ENCODE measurements around the gene FANCC.
"Not testable (repeated sequence)": the region's sequence is repeated elsewhere in the genome, so short reads cannot be mapped to it uniquely, and the experiment has no call there.

The FANCC gene

DNA sequence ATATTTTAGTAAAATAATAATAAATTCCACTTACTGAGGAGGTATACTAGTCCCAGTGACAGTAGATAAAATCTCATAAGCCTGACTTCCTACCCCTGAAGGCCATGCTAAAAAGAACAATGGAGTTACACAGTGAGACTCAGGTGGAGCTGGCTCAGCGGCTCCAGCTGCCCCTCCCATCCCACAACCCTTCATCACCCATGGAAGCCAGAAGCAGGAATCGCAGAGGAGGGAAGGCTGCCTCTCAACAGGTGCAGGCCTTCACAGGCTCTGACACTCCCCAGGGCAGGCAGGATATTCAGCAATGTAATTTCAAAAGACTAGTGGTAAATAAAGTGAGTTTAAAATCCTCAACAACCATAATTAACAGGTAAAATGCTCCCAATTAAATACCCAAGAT lies 67.5 kb downstream of the FANCC start:
- Histone ChIP-seq H3K9ac (ENCODE audit: low read length) (no peak overlapping the region), H3K4me1 (ENCODE audit: control insufficient read depth, low read depth, low read length) (peaks cover 3% of the 10 kb centered on the region), H3K27ac (ENCODE audit: low read length) (no peak overlapping the region), H3K36me3 (ENCODE audit: control insufficient read depth, low read depth, low read length) (peaks cover 3% of the 10 kb centered on the region), H3K27me3 (ENCODE audit: control insufficient read depth, insufficient read depth, low read length) (no peaks in the 10 kb centered on the region), H3K4me3 (ENCODE audit: low read length) (no peak overlapping the region), H3K9me3 (ENCODE audit: control insufficient read depth, low read depth, low read length) (no peaks in the 10 kb centered on the region)

DNA sequence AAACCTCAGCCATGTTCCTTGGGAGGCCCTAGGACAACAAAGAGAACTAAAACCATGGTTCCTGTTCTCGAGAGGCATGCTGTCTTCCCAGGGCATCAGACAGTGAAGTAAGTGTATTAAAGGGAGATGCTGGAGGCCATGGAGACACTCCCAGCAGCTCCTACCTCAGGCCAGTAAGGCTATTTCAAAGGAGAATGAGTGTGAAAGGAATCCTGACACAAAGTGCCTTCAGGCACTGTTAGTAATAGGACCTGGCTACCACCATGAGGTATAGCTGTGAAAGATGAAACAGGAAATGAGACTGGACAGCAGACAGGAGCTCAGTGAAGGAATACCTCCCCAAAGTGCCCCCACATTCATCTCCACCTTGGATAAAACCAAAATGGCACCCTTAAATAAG lies 71.0 kb downstream of the FANCC start:
- peaks cover 3% of the 10 kb centered on the region for H3K4me1 ChIP-seq (ENCODE audit: control insufficient read depth, low read depth, low read length)

DNA sequence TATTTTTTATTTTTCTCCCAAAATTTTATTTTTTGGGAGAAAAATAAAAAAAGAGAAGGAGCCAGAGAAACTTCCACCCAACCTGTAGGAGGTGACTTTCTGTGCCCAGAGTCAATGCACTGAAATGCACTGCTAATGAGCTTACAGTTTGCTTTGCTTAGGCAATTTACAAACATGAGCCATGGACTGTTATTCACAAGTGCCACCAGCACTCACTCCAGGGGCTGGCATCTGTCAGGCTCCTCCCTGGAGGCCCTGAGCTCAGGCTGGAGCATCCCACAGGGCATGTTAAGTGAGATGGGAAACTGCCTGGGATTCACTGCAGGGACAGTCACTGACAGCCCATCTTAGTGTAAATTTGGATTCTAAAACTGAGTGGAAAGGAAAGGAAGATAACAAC lies 74.9 kb downstream of the FANCC start:
- Histone ChIP-seq H3K27ac (ENCODE audit: low read length) (no peak overlapping the region), H3K9ac (ENCODE audit: low read length) (no peak overlapping the region), H3K36me3 (ENCODE audit: control insufficient read depth, low read depth, low read length) (peaks cover 5% of the 10 kb centered on the region), H3K27me3 (ENCODE audit: control insufficient read depth, insufficient read depth, low read length) (no peaks in the 10 kb centered on the region), H3K4me1 (ENCODE audit: control insufficient read depth, low read depth, low read length) (no peaks in the 10 kb centered on the region), H3K4me3 (ENCODE audit: low read length) (no peak overlapping the region), H3K9me3 (ENCODE audit: control insufficient read depth, low read depth, low read length) (no peaks in the 10 kb centered on the region)

More for the DNA sequence above, 71.0 kb downstream of the FANCC start:
- H3K36me3 ChIP-seq (ENCODE audit: control insufficient read depth, low read depth, low read length) = peaks cover 5% of the 10 kb centered on the region
- no peaks in the 10 kb centered on the region for H3K9me3 ChIP-seq (ENCODE audit: control insufficient read depth, low read depth, low read length)
- H3K27ac ChIP-seq (ENCODE audit: low read length) = no peak overlapping the region
- H3K9ac ChIP-seq (ENCODE audit: low read length) = no peak overlapping the region
- H3K27me3 ChIP-seq (ENCODE audit: control insufficient read depth, insufficient read depth, low read length) = no peaks in the 10 kb centered on the region
- H3K4me3 ChIP-seq (ENCODE audit: low read length) = no peak overlapping the region

DNA sequence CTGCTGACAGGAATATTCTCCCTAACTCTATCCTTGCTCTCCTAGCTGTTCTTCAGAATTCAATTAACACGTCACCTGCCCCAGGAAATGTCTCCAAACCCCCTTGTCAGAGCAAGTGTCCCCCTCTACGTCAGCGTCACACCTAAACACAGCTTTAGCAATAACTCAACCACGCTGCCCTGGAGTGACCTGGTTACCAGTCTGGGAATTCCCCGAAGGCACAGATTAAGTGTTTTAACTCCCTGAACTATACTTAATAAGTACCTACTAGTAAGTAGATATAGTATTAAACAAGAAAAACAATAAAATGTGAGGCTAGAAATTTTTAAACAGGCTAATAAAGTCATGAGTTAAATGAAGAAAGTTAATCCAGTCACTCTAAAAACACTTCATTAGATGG lies 78.4 kb downstream of the FANCC start:
- Histone ChIP-seq H3K4me1 (ENCODE audit: control insufficient read depth, low read depth, low read length) (no peaks in the 10 kb centered on the region), H3K9me3 (ENCODE audit: control insufficient read depth, low read depth, low read length) (no peaks in the 10 kb centered on the region), H3K27me3 (ENCODE audit: control insufficient read depth, insufficient read depth, low read length) (no peaks in the 10 kb centered on the region), H3K36me3 (ENCODE audit: control insufficient read depth, low read depth, low read length) (no peaks in the 10 kb centered on the region), H3K9ac (ENCODE audit: low read length) (no peak overlapping the region), H3K27ac (ENCODE audit: low read length) (no peak overlapping the region), H3K4me3 (ENCODE audit: low read length) (no peak overlapping the region)

DNA sequence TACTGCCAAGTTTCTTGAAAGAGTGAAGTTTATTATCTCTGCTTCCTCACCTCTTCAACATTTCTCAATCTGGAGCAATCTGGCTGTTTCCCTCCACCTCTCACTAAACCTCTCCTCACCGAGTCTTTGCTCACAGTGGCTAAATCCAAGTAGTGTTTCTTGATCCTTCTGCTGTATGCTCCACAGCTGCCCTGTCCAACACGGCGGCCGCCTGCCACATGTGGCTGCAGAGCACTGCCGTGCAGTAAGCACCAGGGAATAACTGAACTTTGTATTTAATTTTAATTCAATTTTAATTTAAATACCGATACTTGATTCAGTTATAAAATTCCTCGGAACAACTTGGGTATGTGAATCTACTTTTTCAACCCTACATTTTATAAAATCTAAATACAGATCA lies 80.2 kb downstream of the FANCC start:
- no peaks in the 10 kb centered on the region for H3K4me1 ChIP-seq (ENCODE audit: control insufficient read depth, low read depth, low read length)
- H3K9ac ChIP-seq (ENCODE audit: low read length) = no peak overlapping the region
- no peaks in the 10 kb centered on the region for H3K27me3 ChIP-seq (ENCODE audit: control insufficient read depth, insufficient read depth, low read length)
- H3K9me3 ChIP-seq (ENCODE audit: control insufficient read depth, low read depth, low read length) = no peaks in the 10 kb centered on the region
- H3K27ac ChIP-seq (ENCODE audit: low read length) = no peak overlapping the region
- no peak overlapping the region for H3K4me3 ChIP-seq (ENCODE audit: low read length)
- no peaks in the 10 kb centered on the region for H3K36me3 ChIP-seq (ENCODE audit: control insufficient read depth, low read depth, low read length)

DNA sequence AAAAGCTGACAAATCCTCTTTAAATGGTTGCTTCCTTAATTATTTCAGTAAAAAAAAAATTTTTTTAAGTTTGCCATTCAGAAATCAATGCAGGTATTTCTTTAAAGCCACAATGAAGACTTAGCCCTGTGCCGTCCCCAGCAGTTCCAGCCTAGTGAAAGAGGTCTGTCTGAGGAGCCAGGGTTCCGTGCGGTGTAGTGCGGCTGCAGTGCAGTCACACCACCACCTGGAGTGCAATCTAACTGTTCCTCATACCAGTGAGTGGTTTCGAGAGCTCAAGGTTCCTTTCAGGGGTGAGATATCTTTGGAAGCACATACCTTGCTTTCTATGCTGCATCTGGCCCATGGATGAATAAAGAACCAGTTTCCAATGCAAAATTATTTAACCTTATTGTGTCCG lies 87.5 kb downstream of the FANCC start:
- Histone ChIP-seq H3K36me3 (ENCODE audit: control insufficient read depth, low read depth, low read length) (no peaks in the 10 kb centered on the region), H3K9ac (ENCODE audit: low read length) (no peak overlapping the region), H3K4me1 (ENCODE audit: control insufficient read depth, low read depth, low read length) (no peaks in the 10 kb centered on the region), H3K9me3 (ENCODE audit: control insufficient read depth, low read depth, low read length) (no peaks in the 10 kb centered on the region), H3K27me3 (ENCODE audit: control insufficient read depth, insufficient read depth, low read length) (no peaks in the 10 kb centered on the region), H3K27ac (ENCODE audit: low read length) (no peak overlapping the region), H3K4me3 (ENCODE audit: low read length) (no peak overlapping the region)

DNA sequence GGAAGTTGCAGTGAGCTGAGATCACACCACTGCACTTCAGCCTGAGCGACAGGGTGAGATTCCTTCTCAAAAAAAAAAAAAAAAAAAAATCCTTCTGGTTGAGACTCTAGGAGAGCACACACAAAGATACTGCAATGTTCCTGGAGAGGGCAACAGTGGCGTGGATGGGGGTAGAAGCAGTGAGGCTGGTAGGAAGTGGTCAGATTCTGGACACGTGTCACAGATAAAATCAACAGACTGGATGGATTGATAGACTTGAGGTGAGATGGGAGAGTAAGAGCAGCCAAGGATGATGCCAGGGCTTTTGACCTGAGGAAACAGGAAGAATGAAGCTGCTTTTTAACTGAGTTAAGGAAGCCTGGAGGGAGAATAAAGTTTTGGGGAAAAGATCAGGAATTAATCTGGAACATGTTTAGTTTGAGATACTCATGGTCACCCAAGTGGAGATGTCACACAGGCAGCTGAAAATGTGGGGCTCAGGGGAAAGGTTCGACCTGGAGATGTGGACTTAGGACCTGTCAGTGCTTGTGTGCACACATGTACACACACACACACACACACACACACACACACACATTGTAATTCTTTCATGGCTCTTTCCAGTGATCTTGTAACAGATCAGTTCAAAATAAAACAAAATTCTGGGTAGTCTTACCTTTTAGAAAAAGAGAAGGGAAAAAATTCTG lies 88.1 kb downstream of the FANCC start:
- Histone ChIP-seq H3K4me3 (ENCODE audit: low read length) (no peak overlapping the region), H3K27ac (ENCODE audit: low read length) (no peak overlapping the region), H3K9ac (ENCODE audit: low read length) (no peak overlapping the region), H3K4me1 (ENCODE audit: control insufficient read depth, low read depth, low read length) (no peaks in the 10 kb centered on the region), H3K9me3 (ENCODE audit: control insufficient read depth, low read depth, low read length) (no peaks in the 10 kb centered on the region), H3K27me3 (ENCODE audit: control insufficient read depth, insufficient read depth, low read length) (no peaks in the 10 kb centered on the region), H3K36me3 (ENCODE audit: control insufficient read depth, low read depth, low read length) (no peaks in the 10 kb centered on the region)

DNA sequence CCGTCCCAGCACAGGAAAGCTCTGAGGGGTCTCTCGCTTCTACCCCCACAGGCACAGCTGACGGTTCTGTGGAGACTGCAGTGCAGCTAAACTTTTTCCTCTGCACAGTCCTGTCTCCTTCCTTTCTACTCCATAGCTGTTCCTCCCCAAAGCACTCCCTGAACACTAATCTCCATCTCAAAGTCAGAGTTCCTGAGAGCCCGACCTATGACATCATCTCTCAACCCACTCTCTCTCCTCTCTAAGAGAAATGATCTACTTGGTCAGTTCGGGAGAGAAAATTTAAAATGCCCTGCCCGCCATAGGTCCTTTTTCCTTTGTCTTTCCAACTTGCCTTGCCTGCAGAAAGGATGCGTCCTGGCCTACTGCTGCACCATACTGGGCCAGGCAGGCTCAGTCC lies 90.6 kb downstream of the FANCC start:
- Histone ChIP-seq H3K9me3 (ENCODE audit: control insufficient read depth, low read depth, low read length) (no peaks in the 10 kb centered on the region), H3K4me3 (ENCODE audit: low read length) (no peak overlapping the region), H3K27ac (ENCODE audit: low read length) (no peak overlapping the region), H3K9ac (ENCODE audit: low read length) (no peak overlapping the region), H3K36me3 (ENCODE audit: control insufficient read depth, low read depth, low read length) (no peaks in the 10 kb centered on the region), H3K4me1 (ENCODE audit: control insufficient read depth, low read depth, low read length) (no peaks in the 10 kb centered on the region), H3K27me3 (ENCODE audit: control insufficient read depth, insufficient read depth, low read length) (no peaks in the 10 kb centered on the region)

DNA sequence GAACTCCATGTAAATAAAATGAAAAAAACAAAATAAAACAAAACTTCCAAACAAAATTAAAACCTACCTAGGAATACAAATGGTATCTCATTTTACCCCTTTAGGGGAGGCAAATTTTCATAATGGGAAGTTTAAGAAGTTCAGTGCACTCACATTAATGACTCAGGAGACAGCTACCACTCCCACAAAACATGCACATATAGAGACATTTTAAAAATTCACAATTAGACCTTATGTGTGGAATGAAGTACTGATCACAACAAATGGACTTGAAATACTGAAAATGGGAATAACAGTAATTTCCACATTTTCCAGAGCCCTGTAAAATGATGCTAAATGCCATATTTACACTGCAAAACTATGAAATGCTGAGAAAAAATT lies 91.8 kb downstream of the FANCC start:
- Histone ChIP-seq H3K4me3 (ENCODE audit: low read length) (no peak overlapping the region), H3K4me1 (ENCODE audit: control insufficient read depth, low read depth, low read length) (no peaks in the 10 kb centered on the region), H3K36me3 (ENCODE audit: control insufficient read depth, low read depth, low read length) (no peaks in the 10 kb centered on the region), H3K9me3 (ENCODE audit: control insufficient read depth, low read depth, low read length) (no peaks in the 10 kb centered on the region), H3K9ac (ENCODE audit: low read length) (no peak overlapping the region), H3K27ac (ENCODE audit: low read length) (no peak overlapping the region), H3K27me3 (ENCODE audit: control insufficient read depth, insufficient read depth, low read length) (no peaks in the 10 kb centered on the region)

DNA sequence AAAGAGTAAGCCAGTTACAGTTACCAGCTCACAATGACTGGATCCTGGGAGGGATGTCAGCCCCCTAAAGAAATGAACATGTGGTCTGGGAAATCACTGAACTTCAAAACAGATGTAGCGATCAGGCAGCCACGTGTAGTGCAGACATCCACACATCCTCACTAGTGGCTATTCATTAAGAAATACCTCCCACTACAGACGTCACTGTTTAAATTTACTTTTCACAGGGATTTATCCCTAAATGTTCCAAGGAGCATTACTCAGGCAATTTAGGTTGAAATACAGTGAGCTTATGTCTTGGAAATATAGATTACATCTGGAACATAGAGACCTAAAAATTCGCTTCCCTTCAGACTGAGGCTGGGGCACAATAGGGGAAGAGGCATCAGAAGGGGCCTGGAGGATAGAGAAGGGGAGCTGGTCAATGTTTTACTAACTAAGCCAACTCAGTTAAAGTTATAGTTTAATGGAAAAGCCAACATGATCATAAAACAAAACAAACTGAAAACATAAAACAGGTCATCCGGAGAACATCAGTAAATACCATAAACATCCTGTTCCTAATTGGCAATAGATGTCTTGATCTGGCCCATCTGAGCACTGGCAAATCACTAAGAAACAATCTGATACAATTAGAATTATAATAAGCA lies 92.3 kb downstream of the FANCC start:
- Histone ChIP-seq H3K36me3 (ENCODE audit: control insufficient read depth, low read depth, low read length) (no peaks in the 10 kb centered on the region), H3K9me3 (ENCODE audit: control insufficient read depth, low read depth, low read length) (no peaks in the 10 kb centered on the region), H3K4me3 (ENCODE audit: low read length) (no peak overlapping the region), H3K27ac (ENCODE audit: low read length) (no peak overlapping the region), H3K4me1 (ENCODE audit: control insufficient read depth, low read depth, low read length) (no peaks in the 10 kb centered on the region), H3K27me3 (ENCODE audit: control insufficient read depth, insufficient read depth, low read length) (no peaks in the 10 kb centered on the region), H3K9ac (ENCODE audit: low read length) (no peak overlapping the region)

DNA sequence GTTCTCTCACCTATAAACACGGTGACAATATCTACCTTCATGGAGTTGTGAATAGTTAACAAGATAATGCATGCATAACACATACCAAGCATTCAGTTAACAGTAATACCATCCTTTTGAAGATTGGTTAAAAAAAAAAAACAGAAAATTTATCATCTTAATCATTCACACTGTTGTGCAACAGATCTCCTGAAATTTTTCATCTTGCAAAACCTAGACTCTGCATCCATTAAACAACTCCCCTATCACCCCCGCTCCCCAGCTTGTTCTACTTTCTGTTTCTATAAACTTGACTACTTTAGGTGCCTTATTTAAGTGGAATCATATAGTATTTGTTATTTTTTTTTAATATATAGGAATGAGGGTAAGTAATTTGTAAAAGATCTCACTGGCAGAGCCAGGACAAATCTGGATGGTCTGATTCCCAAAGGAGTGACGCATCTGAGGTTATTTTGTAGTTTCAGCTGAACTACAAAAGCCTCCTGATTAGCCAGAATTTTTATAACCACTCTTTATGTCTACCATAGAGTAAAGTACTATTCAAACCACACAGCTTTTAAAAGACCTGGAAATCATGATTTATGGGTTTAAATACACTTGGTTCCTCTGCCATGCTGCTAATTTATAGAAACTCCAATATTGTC lies 93.0 kb downstream of the FANCC start:
- no peaks in the 10 kb centered on the region for H3K9me3 ChIP-seq (ENCODE audit: control insufficient read depth, low read depth, low read length)
- no peak overlapping the region for H3K27ac ChIP-seq (ENCODE audit: low read length)
- H3K27me3 ChIP-seq (ENCODE audit: control insufficient read depth, insufficient read depth, low read length) = no peaks in the 10 kb centered on the region
- H3K4me3 ChIP-seq (ENCODE audit: low read length) = no peak overlapping the region
- no peak overlapping the region for H3K9ac ChIP-seq (ENCODE audit: low read length)
- H3K4me1 ChIP-seq (ENCODE audit: control insufficient read depth, low read depth, low read length) = no peaks in the 10 kb centered on the region
- H3K36me3 ChIP-seq (ENCODE audit: control insufficient read depth, low read depth, low read length) = no peaks in the 10 kb centered on the region

DNA sequence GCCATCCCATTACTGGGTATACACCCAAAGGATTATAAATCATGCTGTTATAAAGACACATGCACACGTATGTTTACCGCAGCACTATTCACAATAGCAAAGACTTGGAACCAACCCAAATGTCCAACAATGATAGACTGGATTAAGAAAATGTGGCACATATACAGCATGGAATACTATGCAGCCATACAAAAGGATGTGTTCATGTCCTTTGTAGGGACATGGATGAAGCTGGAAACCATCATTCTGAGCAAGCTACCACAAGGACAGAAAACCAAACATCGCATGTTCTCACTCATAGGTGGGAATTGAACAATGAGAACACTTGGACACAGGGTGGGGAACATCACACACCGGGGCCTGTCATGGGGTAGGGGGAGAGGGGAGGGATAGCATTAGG lies 97.2 kb downstream of the FANCC start:
- H3K9me3 ChIP-seq (ENCODE audit: control insufficient read depth, low read depth, low read length); H3K27ac ChIP-seq (ENCODE audit: low read length); H3K9ac ChIP-seq (ENCODE audit: low read length); H3K36me3 ChIP-seq (ENCODE audit: control insufficient read depth, low read depth, low read length); H3K27me3 ChIP-seq (ENCODE audit: control insufficient read depth, insufficient read depth, low read length); H3K4me3 ChIP-seq (ENCODE audit: low read length): not testable (repeated sequence)
- H3K4me1 ChIP-seq (ENCODE audit: control insufficient read depth, low read depth, low read length) = peaks cover 17% of the 10 kb centered on the region

All from iPS-18a (cell line).